Heart left ventricle (tissue), 16 donors: ENCODE measurements around the gene HSPA4. TPM values are rescaled to one million over a fixed set of nuclear protein-coding genes. Genes with fewer than 3 reads are reported as not detected.

Experiments
- ATAC-seq, 4 donors: fragments of 200-7000 bp; cut with Tn5 transposase; one replicate each; pipeline ENCODE4 v1.9.1; 2020 to 2022; ENCODE audit warnings: moderate library complexity in 4 of 4, mild to moderate bottlenecking in 3 of 4, moderate number of reproducible peaks in 1 of 4
- DNase-seq, 5 donors: peaks; one replicate each; pipeline ENCODE4 v3.0.0-alpha.2; 2020
- H3K27ac ChIP-seq, 12 donors: fragments of 200-600 bp; sonication (generic) in 4 of 12; one replicate each; pipeline versions ENCODE4 v1.5.0 to v1.8.0; 2016 to 2022; ENCODE audit warnings: mild to moderate bottlenecking in 2 of 12
- H3K27me3 ChIP-seq, 9 donors: fragments of 200-600 bp; sonication (generic) in 2 of 9; one replicate each; pipeline versions ENCODE4 v1.5.1 to v1.8.0; 2016 to 2022; ENCODE audit warnings: mild to moderate bottlenecking in 3 of 9
- H3K36me3 ChIP-seq, 9 donors: fragments of 200-600 bp; sonication (generic) in 2 of 9; one replicate each; pipeline versions ENCODE4 v1.5.0 to v1.8.0; 2018 to 2022; ENCODE audit warnings: mild to moderate bottlenecking in 2 of 9
- H3K4me1 ChIP-seq, 12 donors: fragments of 200-600 bp; sonication (generic) in 4 of 12; one replicate each; pipeline versions ENCODE4 v1.5.0 to v1.8.0; 2016 to 2022; ENCODE audit warnings: mild to moderate bottlenecking in 3 of 12
- H3K4me3 ChIP-seq, 12 donors: fragments of 200-600 bp; sonication (generic) in 4 of 12; one replicate each; pipeline versions ENCODE4 v1.5.0 to v1.8.0; 2017 to 2022; ENCODE audit warnings: mild to moderate bottlenecking in 9 of 12, moderate library complexity in 4 of 12
- H3K9me3 ChIP-seq, 12 donors: fragments of 200-600 bp; sonication (generic) in 4 of 12; one replicate each; pipeline versions ENCODE4 v1.5.0 to v1.8.0; 2016 to 2022; ENCODE audit warnings: mild to moderate bottlenecking in 1 of 12
- POLR2A ChIP-seq, 2 donors: fragments of 450-650 bp; IDR thresholded peaks; one replicate each; pipeline ENCODE4 v1.6.1; 2017; ENCODE audit warnings: antibody characterized with exemption in 2 of 2, mild to moderate bottlenecking in 2 of 2, moderate library complexity in 2 of 2
- WGBS, 4 donors: extraction: QIAGEN DNeasy Blood & Tissue Kit in 2 of 4; methylation state at CpG; one replicate each; pipeline versions ENCODE4 v1.1.5 to v1.1.7; 2013 to 2018; 5-methylcytosine and 5-hydroxymethylcytosine counted together
- intact Hi-C, 10 donors: fragments of 100-400 bp; cut with DNase I; formaldehyde crosslinking; loops; one replicate each; pipeline versions ENCODE4 v1.11.1 to v1.14.2; 2022
- polyA plus RNA-seq, 2 donors: library from polyadenylated mRNA; stranded (reverse); fragments of 200-250 nt; gene quantifications; one replicate each; pipeline ENCODE4 v1.2.3, GENCODE V29; 2013
- total RNA-seq, 9 donors: library from RNA; depleted of rRNA in 2 of 9; stranded (reverse); fragments of >200 nt in 2 of 9; fragmentation: NEBNext Ultra II Directional in 3 of 9; extraction: Animal tissue kit (Norgen Biotek cat#: 25700) in 3 of 9; gene quantifications; one replicate each; pipeline versions ENCODE4 v1.1.0 to v1.2.4, GENCODE V29; 2016 to 2023
- TF ChIP-seq, protein P1 (sequence below), 12 donors: fragments of 200-600 bp; sonication (generic) in 4 of 12; IDR thresholded peaks; one replicate each; pipeline versions ENCODE4 v1.5.0 to v1.8.0; 2018 to 2022; ENCODE audit warnings: antibody characterized with exemption in 12 of 12, mild to moderate bottlenecking in 5 of 12
- donor health status: ischemic (EF 13 %, LVEDD 7.1; RV severe dilation, severe dysfunction).
- donor health status: healthy with polysubstance abuse.
- donor health status: DM: no; HTN: yes; CAD: no.
- donor health status: DM: no; HTN: no; CAD: no.
- donor health status: ischemic (EF 25% LVEDD 6.9; RV normal size, moderate dysfunction).
- donor health status: ischemic (EF 25% LVEDD 5.7; RV mildly dilated, moderate dysfunction).
- donor health status: healthy.
- donor health status: DM: yes; HTN: yes; CAD: no.
- donor health status: ischemic (EF 35%, LVEDD 5.7; RV mildly dilated, moderate dysfunction).
- donor health status: nonischemic (EF 11% LVEDD 7.7; RV severe dilation, severe dysfunction).
- donor health status: DM: yes; HTN: yes; CAD: no.
- donor health status: PGD.
- donor health status: ischemic (EF 29% LVEDD 5.4; RV normal size, mild dysfunction).
- donor health status: nonischemic (EF 23%, LVEDD 6.1; RV moderate dilation, normal function).

The HSPA4 gene
- total and polyA plus RNA-seq, 11 donors: 57.5 to 132 (median 98.5) TPM

DNA sequence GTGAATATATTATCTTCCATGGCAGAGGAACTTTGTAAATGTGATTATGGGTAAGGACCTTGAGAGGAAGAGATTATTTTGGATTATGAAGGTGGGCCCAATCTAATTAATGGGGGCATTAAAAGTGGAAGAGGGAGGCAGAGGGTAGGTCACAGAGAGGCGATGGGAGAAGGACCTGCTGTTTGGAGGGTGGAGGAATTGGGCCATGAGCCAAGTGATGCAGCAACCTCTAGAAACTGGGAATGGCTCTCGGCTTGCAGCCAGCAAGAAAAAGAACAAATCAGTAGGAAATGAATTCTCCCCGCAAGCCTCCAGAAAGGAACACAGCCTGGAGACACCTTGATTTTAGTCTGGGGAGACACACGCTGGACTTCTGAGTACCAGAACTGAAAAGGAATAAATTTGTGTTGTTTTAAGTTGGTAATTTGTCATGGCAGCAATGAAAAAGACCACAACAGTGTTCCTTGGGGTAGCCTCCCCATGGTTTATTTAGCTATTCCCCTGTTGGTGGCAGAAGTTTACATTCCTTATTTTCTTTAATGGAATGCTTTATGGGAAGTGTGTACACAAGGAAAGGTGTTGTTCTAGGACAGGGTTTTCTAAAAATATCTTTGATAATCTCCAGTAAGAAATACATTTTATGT is 103.6 kb downstream of the HSPA4 start:
- Histone ChIP-seq H3K27ac (no peak overlapping the region), H3K27me3 (no peaks in the 10 kb centered on the region), H3K9me3 (no peaks in the 10 kb centered on the region), H3K4me1 (no peaks in the 10 kb centered on the region), H3K4me3 (no peak overlapping the region), H3K36me3 (no peaks in the 10 kb centered on the region)
- ATAC-seq: no peak
- DNase-seq: no peak
- intact Hi-C loops: no loop called here
- TF ChIP-seq POLR2A (IDR thresholded peaks at IDR 0.05): no peak
- TF ChIP-seq, protein P1, sequence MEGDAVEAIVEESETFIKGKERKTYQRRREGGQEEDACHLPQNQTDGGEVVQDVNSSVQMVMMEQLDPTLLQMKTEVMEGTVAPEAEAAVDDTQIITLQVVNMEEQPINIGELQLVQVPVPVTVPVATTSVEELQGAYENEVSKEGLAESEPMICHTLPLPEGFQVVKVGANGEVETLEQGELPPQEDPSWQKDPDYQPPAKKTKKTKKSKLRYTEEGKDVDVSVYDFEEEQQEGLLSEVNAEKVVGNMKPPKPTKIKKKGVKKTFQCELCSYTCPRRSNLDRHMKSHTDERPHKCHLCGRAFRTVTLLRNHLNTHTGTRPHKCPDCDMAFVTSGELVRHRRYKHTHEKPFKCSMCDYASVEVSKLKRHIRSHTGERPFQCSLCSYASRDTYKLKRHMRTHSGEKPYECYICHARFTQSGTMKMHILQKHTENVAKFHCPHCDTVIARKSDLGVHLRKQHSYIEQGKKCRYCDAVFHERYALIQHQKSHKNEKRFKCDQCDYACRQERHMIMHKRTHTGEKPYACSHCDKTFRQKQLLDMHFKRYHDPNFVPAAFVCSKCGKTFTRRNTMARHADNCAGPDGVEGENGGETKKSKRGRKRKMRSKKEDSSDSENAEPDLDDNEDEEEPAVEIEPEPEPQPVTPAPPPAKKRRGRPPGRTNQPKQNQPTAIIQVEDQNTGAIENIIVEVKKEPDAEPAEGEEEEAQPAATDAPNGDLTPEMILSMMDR (IDR thresholded peaks at IDR 0.05): no peak
- WGBS, 4 donors: 64 to 75% (median 68%) methylated on average over 4 of the region's 4 CpGs

Other genes with a start within 250 kb of the HSPA4 start
- under 1 TPM in 3 of 9 donors, not detected in 6; 0.24 to 0.50 (median 0.38) TPM for gene SOWAHA, start 238.7 kb upstream of the HSPA4 start, total RNA-seq
- gene SOWAHA, start 238.7 kb upstream of the HSPA4 start, polyA plus RNA-seq: under 1 TPM; 0.03 to 0.08 TPM
- gene SHROOM1, start 221.4 kb upstream of the HSPA4 start, total RNA-seq: 1 to 10 TPM; 2.9 to 6.8 (median 4.7) TPM
- gene SHROOM1, start 221.4 kb upstream of the HSPA4 start, polyA plus RNA-seq: 1 to 10 TPM; 2.0 to 4.8 TPM
- under 1 TPM in 8 of 9 donors, not detected in 1; 0.25 to 1.00 (median 0.51) TPM for gene GDF9, start 185.5 kb upstream of the HSPA4 start, total RNA-seq
- gene GDF9, start 185.5 kb upstream of the HSPA4 start, polyA plus RNA-seq: under 1 TPM; 0.10 to 0.27 TPM
- 1,000 to 10,000 TPM in 6 of 9 donors, 100 to 1,000 TPM in 3; 539 to 2,034 (median 1,454) TPM for gene UQCRQ, start 185.4 kb upstream of the HSPA4 start, total RNA-seq
- gene UQCRQ, start 185.4 kb upstream of the HSPA4 start, polyA plus RNA-seq: 1,000 to 10,000 TPM in 1 of 2 donors, 100 to 1,000 TPM in 1; 656 to 2,165 TPM
- 1 to 10 TPM in 4 of 9 donors, under 1 TPM in 5; 0.16 to 1.9 (median 0.91) TPM for gene LEAP2, start 178.3 kb upstream of the HSPA4 start, total RNA-seq
- gene LEAP2, start 178.3 kb upstream of the HSPA4 start, polyA plus RNA-seq: 1 to 10 TPM in 1 of 2 donors, under 1 TPM in 1; 0.37 to 2.0 TPM
- gene AFF4, start 88.4 kb upstream of the HSPA4 start, total RNA-seq: 10 to 100 TPM; 33.1 to 65.8 (median 53.4) TPM
- gene AFF4, start 88.4 kb upstream of the HSPA4 start, polyA plus RNA-seq: 10 to 100 TPM in 1 of 2 donors, 1 to 10 TPM in 1; 6.7 to 24.8 TPM
- gene ZCCHC10, start 25.5 kb upstream of the HSPA4 start, total RNA-seq: 10 to 100 TPM in 8 of 9 donors, 1 to 10 TPM in 1; 9.9 to 22.5 (median 17.0) TPM
- 10 to 100 TPM; 20.8 to 24.1 TPM for gene ZCCHC10, start 25.5 kb upstream of the HSPA4 start, polyA plus RNA-seq